Activated T-cell treated with anti-CD3 and anti-CD28 coated beads for 4 hours (primary cell): ENCODE data around the gene GPX4.

Experiments used
- DNase-seq: peaks from one replicate; pipeline ENCODE4 v3.0.0-alpha.2; 2020

The GPX4 gene

GRCh38 chr19:1132552-1133383 lies 29.0 kb downstream of the GPX4 start:
- DNase-seq, result no peak

GRCh38 chr19:1133471-1133929 lies 29.7 kb downstream of the GPX4 start:
- peak; percentile 56 for DNase-seq

- DNase-seq, result no peak
Observed at GRCh38 chr19:1134431-1134830, 30.6 kb downstream of the GPX4 start.

GRCh38 chr19:1135454-1135853 lies 31.7 kb downstream of the GPX4 start:
- no peak for DNase-seq

- DNase-seq, result no peak
Observed at GRCh38 chr19:1136201-1136600, 32.4 kb downstream of the GPX4 start.

- no peak for DNase-seq
Observed at GRCh38 chr19:1136621-1137317, 33.0 kb downstream of the GPX4 start.

GRCh38 chr19:1138121-1138520 lies 34.3 kb downstream of the GPX4 start:
- no peak for DNase-seq

- no peak for DNase-seq
Observed at GRCh38 chr19:1139126-1139525, 35.3 kb downstream of the GPX4 start.

- DNase-seq, result no peak
Observed at GRCh38 chr19:1140272-1141027, 36.7 kb downstream of the GPX4 start.

- no peak for DNase-seq
Observed at GRCh38 chr19:1141944-1142343, 38.1 kb downstream of the GPX4 start.

- no peak for DNase-seq
Observed at GRCh38 chr19:1143828-1144399, 40.1 kb downstream of the GPX4 start.

GRCh38 chr19:1144741-1145140 lies 40.9 kb downstream of the GPX4 start:
- no peak for DNase-seq

GRCh38 chr19:1145635-1146411 lies 42.0 kb downstream of the GPX4 start:
- DNase-seq, result no peak

GRCh38 chr19:1146412-1146699 lies 42.6 kb downstream of the GPX4 start:
- DNase-seq, result no peak

- DNase-seq, result no peak
Observed at GRCh38 chr19:1146858-1147780, 43.3 kb downstream of the GPX4 start.

GRCh38 chr19:1147934-1148549 lies 44.2 kb downstream of the GPX4 start:
- DNase-seq, result no peak

- no peak for DNase-seq
Observed at GRCh38 chr19:1149259-1150045, 45.7 kb downstream of the GPX4 start.

GRCh38 chr19:1150333-1151036 lies 46.7 kb downstream of the GPX4 start:
- no peak for DNase-seq

- DNase-seq, result no peak
Observed at GRCh38 chr19:1151037-1151724, 47.4 kb downstream of the GPX4 start.
